Spleen (tissue), 7 donors: ENCODE results near the gene SLC12A1.

Experiments used
- POLR2A ChIP-seq, 3 donors: fragments of 450-650 bp; IDR thresholded peaks; one replicate each; pipeline ENCODE4 v1.5.1; 2017; ENCODE audit warnings: antibody characterized with exemption in 3 of 3, mild to moderate bottlenecking in 1 of 3
- TF ChIP-seq, protein P1 (sequence below), 11 experiments: fragments of 200-600 bp in 7 of 11; fragments of 450-650 bp in 4 of 11; sonication (generic) in 4 of 11; IDR thresholded peaks in 8 of 11; conservative IDR thresholded peaks in 3 of 11; 1 replicate in 7 of 11; 2 replicates in 4 of 11; pipeline versions ENCODE4 v1.4.0 to v1.8.0; 2016 to 2021; ENCODE audit warnings: antibody characterized with exemption in 11 of 11, inconsistent platforms in 4 of 11, mild to moderate bottlenecking in 1 of 11
- donor health status: DM: no; HTN: no; CAD: no; lungs with moderate emphysema.
- donor health status: DM: no; HTN: no; CAD: no.
- donor health status: DM: no; HTN: no; CAD: no.

DNA sequence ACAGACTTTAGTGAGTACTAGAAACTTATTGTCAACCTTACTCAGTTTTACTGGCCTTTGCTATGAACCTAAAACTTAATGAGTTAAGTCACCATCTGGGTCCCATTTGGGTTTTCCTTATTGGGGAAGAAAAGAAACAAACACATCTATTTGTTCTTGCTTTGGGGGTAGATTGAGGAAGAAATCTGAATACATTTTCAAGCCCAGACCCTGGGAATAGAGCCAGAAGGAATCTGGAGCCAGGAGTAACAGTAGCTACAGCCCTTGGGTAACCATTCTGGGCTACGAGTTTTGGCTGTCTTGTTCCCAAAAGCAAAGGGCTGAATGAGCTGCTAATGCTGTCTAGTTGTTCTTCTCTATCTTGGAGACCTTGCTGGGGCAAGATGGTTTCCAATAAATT lies 16.5 kb downstream of the SLC12A1 start:
- TF ChIP-seq POLR2A (IDR thresholded peaks at IDR 0.05): no peak
- TF ChIP-seq, protein P1, sequence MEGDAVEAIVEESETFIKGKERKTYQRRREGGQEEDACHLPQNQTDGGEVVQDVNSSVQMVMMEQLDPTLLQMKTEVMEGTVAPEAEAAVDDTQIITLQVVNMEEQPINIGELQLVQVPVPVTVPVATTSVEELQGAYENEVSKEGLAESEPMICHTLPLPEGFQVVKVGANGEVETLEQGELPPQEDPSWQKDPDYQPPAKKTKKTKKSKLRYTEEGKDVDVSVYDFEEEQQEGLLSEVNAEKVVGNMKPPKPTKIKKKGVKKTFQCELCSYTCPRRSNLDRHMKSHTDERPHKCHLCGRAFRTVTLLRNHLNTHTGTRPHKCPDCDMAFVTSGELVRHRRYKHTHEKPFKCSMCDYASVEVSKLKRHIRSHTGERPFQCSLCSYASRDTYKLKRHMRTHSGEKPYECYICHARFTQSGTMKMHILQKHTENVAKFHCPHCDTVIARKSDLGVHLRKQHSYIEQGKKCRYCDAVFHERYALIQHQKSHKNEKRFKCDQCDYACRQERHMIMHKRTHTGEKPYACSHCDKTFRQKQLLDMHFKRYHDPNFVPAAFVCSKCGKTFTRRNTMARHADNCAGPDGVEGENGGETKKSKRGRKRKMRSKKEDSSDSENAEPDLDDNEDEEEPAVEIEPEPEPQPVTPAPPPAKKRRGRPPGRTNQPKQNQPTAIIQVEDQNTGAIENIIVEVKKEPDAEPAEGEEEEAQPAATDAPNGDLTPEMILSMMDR (IDR thresholded peaks at IDR 0.05 in 8 of 11, conservative IDR thresholded peaks at IDR 0.05 in 3 of 11): no peak
